ENCODE data around the gene HID1. TPM values are rescaled to one million over a fixed set of nuclear protein-coding genes. Genes with fewer than 3 reads are reported as not detected.
A peak's percentile ranks its signal among the peaks of the same experiment; 100 is the strongest.

Gene HID1
- total RNA-seq, 1 experiment from 2014 or later, result 2.1 TPM

DNA sequence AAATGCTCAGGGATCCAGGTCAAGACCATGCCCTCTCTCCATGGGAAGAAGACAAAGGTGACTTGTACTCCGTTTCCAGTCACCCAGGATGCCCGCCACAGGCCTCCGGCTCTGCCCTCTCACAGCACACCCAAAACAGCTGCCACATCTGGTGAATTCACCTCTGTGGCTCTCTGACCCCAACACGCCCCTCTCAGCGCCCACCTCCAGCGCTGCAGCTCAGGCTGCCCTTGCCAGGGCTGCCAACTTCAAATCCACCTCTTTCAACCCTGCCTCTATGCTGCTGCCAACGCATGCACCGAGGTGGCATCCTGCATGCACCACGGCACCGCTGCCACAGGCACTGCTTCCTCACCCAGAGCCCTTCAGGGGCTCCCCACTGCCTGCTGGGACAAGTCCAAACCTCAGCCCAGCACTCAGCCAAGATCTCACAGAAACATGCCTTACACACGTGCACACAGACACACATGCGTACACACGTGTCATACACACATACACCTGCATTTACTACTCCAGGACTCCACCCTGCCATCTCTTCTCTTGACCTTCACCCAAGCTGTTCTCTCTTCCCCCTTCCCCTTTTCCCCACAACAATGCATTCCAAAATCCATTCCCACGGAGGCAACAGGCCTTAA is 7.5 kb downstream of the HID1 start:
- no peaks in the 10 kb centered on the region for H3K36me3 ChIP-seq (replicated peaks; ENCODE audit: control insufficient read depth, insufficient read depth, low read length)
- H3K4me3 ChIP-seq (ENCODE audit: insufficient read depth, low read depth, low read length), result no peak overlapping the region
- DNase-seq, result peak; percentile 33
- H3K27me3 ChIP-seq (ENCODE audit: control insufficient read depth, insufficient read depth, low read length), result peaks cover 5% of the 10 kb centered on the region

DNA sequence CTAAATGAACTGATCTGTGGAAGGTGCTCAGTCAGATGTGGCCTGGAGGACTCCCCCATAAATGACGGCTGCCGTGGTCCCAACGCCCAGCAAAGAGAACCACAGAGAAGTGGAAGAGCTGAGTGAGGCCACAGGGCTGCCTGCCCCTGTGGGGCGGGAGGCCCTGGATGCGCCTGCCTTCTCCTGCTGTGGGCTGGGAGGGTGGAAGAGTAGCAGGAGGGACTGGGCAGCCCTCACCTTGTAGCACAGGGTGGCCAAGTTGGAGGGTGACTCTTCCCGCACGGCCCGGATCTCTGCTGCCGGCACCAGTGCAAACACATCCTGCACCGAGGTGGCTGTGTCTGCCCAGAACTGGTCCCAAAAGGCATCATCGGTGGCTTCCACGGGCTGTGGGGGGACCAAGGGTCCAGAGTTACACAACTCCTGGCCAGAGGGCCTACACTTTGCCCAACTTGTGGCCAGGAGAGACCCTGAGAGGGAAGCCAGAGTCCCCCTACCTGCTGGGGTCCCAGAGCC is 8.3 kb downstream of the HID1 start:
- no peak overlapping the region for H3K4me3 ChIP-seq (ENCODE audit: insufficient read depth, low read depth, low read length)
- H3K27me3 ChIP-seq (ENCODE audit: control insufficient read depth, insufficient read depth, low read length), result peaks cover 10% of the 10 kb centered on the region
- DNase-seq, result no peak
- H3K36me3 ChIP-seq (replicated peaks; ENCODE audit: control insufficient read depth, insufficient read depth, low read length), result no peaks in the 10 kb centered on the region

DNA sequence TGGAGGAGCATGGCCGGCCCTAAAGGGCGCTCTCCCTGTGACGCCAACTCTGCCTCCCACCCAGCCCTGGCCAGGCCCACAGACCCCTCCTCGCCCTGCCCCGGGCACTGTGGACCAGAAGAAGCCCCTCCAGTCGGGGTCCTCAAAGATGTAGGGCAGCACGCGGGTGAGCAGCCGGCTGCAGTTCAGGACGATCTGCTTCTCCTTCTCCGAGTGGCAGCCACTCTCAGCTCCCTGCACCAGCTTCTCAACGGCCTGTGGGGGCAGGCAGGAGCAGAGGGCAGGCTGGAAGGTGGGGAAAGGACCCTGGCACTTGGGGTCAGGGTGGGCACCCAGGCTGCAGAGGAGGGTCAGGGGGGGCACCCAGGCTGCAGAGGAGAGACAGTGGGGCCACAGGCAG is 8.9 kb downstream of the HID1 start:
- H3K4me3 ChIP-seq (ENCODE audit: insufficient read depth, low read depth, low read length), result no peak overlapping the region
- peaks cover 12% of the 10 kb centered on the region for H3K27me3 ChIP-seq (ENCODE audit: control insufficient read depth, insufficient read depth, low read length)
- peak; percentile 81 for DNase-seq
- no peaks in the 10 kb centered on the region for H3K36me3 ChIP-seq (replicated peaks; ENCODE audit: control insufficient read depth, insufficient read depth, low read length)

DNA sequence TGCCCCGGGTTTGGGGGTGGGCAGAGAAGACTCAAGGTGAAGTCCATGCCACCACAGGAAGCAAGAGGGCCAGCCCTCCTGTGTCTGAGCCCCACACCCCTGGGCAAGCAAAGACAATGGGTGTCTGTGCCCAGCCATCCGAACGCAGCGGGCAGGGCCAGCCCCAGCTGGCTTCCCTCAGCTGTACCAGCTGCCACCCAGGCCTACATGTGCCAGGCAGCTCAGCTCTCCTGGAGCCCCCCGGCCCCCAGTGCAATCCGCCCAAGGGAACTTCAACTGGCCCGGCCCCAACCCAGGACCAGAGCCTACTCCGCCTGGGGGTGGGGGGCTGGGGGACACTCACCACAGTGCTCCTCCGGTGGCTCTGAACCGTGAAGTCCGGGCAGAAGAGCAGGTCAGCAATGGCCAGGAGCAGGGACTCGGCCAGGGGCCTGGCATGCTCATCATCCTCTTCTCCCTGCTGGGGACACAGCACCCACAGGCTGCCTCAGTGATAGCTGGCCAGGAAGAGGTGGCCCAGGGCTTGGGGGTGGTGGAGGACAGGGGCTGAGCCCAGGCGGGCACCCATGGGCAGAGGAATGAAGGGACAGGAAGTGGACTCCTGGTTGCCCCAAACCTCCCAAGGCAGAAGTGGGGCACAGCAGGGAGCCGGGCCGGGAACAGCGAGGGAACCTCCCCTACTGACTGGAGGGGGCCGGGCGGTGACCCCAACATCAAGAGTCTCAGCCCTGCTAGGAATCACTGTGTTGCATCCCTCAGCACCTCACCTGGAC is 9.8 kb downstream of the HID1 start:
- Histone ChIP-seq H3K4me3 (ENCODE audit: insufficient read depth, low read depth, low read length) (no peak overlapping the region), H3K36me3 (replicated peaks; ENCODE audit: control insufficient read depth, insufficient read depth, low read length) (no peaks in the 10 kb centered on the region), H3K27me3 (ENCODE audit: control insufficient read depth, insufficient read depth, low read length) (peaks cover 15% of the 10 kb centered on the region)
- no peak for DNase-seq

DNA sequence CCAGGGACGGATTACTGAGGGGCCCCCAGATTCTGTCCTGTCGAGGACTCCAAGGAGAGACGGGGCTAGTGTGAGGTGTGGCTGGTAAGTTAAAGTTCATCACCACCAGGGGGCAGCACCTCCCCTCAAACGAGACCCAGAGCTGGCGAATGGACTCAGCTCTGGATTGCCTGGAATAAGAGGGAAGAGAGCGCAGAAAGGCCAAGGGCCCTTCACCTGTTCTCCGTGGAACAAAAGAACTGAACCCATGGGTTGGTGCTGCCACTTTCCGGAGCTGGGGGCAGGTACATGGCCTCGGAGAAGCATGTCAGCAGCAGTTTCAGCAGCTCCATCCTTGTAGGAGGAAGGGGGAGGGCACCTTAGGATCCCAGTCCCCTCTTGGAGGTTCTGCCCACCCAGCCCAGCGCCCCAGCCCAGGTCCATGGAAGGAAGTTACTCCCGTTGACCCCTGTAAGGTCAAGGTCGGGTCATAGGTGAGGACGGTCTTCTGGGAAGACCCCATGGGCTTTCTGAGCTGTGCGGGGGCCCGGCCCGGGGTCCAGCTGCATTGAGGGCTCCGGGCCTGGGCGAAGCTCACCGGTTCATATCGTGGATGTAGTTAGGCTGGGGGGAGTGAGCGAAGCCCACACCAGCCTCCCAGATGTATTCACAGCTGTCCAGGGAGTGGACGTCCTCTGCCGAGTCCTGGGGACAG is 10.8 kb downstream of the HID1 start:
- no peaks in the 10 kb centered on the region for H3K36me3 ChIP-seq (replicated peaks; ENCODE audit: control insufficient read depth, insufficient read depth, low read length)
- H3K4me3 ChIP-seq (ENCODE audit: insufficient read depth, low read depth, low read length), result no peak overlapping the region
- H3K27me3 ChIP-seq (ENCODE audit: control insufficient read depth, insufficient read depth, low read length), result peaks cover 15% of the 10 kb centered on the region
- DNase-seq, result peak; percentile 95

DNA sequence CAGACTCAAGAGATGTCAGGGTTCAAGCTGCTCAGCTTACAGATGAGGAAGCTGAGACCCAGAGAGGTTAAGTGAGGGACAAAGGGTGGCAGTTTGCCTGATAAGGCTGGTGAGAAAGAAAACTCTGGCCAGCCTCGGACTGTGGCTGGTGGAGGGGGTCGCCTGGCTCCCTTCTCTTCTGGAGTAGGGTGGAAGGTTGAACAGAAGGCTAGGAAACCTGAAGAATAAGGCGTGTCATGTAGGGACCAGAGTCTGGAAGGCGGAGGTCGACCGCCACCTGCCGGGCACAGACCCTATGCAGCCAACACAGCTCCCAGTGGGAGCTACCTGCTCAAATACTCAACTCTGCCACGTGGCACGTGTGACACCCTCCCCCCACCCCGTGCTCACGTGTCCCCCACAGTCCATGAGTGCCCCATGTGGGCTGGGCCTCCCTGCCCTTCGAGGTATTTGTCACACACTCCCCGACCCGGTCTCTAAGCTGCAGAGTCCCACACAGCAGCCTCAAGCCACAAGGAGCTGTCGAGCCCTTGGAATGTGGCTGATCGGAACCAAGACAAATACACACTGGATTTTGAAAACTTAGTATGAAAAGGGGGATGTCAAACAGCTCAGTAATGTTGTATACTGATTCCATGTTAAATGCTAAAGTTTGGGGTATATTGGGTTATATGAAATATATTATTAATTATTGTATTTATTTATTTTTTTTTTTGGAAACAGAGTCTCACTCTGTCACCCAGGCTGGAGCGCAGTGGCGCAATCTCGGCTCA is 11.8 kb downstream of the HID1 start:
- DNase-seq, result peak; percentile 92
- peaks cover 18% of the 10 kb centered on the region for H3K27me3 ChIP-seq (ENCODE audit: control insufficient read depth, insufficient read depth, low read length)
- H3K4me3 ChIP-seq (ENCODE audit: insufficient read depth, low read depth, low read length), result no peak overlapping the region
- H3K36me3 ChIP-seq (replicated peaks; ENCODE audit: control insufficient read depth, insufficient read depth, low read length), result no peaks in the 10 kb centered on the region

DNA sequence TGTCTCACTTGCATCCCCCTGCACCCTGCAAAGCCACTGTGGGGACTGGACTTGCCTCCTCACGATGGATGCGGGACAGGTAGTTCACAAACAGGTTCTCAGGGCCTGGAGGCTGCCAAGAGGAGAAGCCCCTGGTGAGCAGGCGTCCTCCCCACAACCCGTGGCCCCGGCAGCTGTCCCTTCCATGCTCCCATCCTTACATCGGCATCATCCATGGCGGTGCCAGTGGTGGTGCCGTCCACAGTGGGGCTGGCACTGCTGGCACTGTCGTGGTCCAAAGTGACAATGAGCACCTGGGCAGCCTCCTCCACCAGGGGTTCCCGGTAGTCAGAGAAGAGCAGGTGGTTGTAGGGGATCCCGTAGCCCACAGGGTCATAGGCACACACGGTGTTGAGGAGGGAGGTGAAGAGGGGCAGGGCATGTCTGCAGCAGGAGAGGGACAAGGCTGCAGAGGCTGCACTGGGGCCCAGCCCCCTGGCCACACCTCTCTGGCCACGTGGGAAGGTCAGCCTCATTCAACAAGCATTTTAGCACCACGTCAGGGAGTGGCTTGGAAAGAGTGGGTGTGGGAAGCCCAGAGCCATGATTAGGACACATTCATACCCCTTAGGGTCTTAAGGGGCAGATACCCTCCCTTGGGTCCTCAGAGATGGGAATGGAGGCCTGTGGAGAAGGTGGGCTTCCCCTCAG is 12.6 kb downstream of the HID1 start:
- DNase-seq, result peak; percentile 59
- H3K27me3 ChIP-seq (ENCODE audit: control insufficient read depth, insufficient read depth, low read length), result peaks cover 19% of the 10 kb centered on the region
- H3K36me3 ChIP-seq (replicated peaks; ENCODE audit: control insufficient read depth, insufficient read depth, low read length), result no peaks in the 10 kb centered on the region
- no peak overlapping the region for H3K4me3 ChIP-seq (ENCODE audit: insufficient read depth, low read depth, low read length)

DNA sequence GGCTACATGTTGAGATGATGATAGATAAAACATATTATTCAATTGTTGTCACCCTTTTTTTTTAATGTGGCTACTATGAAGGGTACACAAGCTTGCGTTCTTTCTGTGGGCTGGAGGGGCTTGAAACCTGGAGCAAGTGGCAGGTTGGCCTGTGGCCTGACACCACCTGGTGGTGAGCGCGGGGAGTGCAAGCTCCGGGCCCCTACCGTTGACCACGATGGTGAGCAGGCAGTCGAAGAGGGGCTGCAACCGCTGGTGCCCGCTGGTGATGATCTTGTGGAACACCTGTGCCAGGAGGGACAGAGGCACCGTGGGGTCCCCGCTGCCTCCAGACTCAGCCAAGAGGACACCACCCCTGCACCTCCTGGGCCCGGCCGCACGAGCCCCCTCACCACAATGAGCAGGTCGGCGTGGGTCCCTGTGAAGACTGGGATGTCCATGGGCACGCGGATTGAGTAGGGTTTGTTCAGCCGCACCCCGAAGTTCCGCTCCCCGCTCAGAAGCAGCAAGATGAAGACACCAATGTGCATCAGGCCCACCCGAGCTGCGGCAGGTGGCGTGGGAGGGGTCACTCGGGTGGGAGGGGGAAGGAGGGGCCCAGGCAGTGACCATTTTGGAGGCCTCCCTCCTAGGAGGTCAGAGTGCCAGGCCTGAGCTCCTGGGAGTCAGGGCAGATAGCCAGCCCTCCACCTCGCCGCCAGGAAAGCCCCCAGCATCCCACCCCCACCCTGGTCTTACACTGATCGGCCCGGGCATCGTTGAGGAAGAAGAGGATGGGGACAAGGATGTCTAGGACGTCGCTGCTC is 14.4 kb downstream of the HID1 start:
- peaks cover 19% of the 10 kb centered on the region for H3K27me3 ChIP-seq (ENCODE audit: control insufficient read depth, insufficient read depth, low read length)
- no peaks in the 10 kb centered on the region for H3K36me3 ChIP-seq (replicated peaks; ENCODE audit: control insufficient read depth, insufficient read depth, low read length)
- DNase-seq, result peak; percentile 96
- H3K4me3 ChIP-seq (ENCODE audit: insufficient read depth, low read depth, low read length), result no peak overlapping the region

DNA sequence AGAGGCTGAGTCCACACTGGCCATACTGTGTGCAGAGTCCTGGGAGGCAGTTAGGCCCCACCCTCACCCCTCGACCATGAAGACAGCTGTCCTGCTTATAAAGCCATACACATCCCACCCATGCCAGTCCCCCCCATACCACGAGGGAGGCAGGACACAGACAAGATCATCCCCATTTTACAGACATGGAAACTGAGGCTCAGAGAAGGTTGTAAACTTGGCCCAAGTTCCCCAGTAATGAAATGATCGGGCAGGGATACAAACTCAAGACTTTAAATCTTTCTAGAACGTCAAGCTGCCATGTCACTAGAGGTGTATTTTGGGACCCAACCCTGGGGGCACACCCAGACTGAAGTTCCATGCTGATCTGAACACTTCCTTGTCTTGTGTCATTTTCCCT is 16.5 kb downstream of the HID1 start:
- no peak for DNase-seq
- H3K36me3 ChIP-seq (replicated peaks; ENCODE audit: control insufficient read depth, insufficient read depth, low read length), result no peaks in the 10 kb centered on the region
- H3K27me3 ChIP-seq (ENCODE audit: control insufficient read depth, insufficient read depth, low read length), result peaks cover 17% of the 10 kb centered on the region
- no peak overlapping the region for H3K4me3 ChIP-seq (ENCODE audit: insufficient read depth, low read depth, low read length)

DNA sequence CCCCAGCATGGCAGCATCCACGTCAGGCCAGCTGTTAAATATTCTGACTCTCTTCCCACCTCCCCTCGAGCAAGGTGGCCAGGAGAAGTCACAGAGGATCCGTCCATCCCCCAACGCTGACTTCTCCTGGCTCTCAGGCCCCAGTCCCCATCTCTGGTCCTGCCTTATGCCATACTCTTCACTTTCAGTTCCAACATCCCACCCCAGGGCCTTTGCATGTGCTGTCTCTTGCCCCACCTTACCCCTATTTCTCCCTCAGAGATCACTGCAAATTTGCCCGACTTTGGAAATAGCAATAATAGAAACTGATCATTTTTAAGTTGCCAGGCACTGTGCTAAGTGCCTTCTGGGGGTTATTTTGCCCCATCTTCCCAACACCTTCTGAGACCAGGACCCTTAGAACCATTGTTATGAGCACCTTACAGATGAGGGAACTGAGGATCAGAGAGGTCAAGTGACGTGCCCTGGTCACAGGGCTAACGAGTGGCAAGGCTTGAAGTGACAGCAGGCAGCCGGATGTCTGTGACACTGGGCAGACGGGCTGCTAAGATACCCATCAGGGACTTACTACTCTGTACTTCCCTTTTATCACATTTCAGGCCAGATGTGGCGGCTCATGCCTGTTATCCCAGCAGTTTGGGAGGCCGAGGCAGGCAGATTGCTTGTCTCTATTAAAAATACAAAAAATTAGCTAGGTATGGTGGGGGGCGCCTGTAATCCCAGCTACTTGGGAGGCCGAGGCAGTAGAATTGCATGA is 17.7 kb downstream of the HID1 start:
- no peak for DNase-seq
- Histone ChIP-seq H3K27me3 (ENCODE audit: control insufficient read depth, insufficient read depth, low read length) (peaks cover 13% of the 10 kb centered on the region; the same call in 1 of the 2 replicates), H3K36me3 (replicated peaks; ENCODE audit: control insufficient read depth, insufficient read depth, low read length) (no peaks in the 10 kb centered on the region), H3K4me3 (ENCODE audit: insufficient read depth, low read depth, low read length) (no peak overlapping the region)

DNA sequence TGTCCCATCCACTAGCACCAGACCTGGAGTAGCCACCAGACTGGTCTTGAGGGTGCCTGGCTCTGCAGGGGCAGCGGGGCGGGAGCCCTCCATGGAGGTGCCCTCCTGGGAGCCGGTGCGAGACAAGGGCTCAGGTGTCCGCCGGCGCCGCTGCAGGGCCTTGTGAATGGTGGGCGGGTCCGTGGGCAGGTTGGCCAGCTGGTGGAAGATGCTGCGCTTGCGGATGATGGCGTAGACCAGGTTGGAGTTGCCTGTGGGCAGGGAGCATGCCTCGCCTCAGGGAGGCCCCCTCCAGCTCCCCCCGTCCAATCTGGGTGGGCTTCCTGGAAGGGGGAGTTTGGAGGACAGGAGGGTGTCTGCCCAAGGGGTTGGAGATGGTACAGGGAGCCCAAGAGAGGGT is 18.4 kb downstream of the HID1 start:
- DNase-seq, result peak; percentile 48
- H3K36me3 ChIP-seq (replicated peaks; ENCODE audit: control insufficient read depth, insufficient read depth, low read length), result no peaks in the 10 kb centered on the region
- peaks cover 9% of the 10 kb centered on the region; the same call in 1 of the 2 replicates for H3K27me3 ChIP-seq (ENCODE audit: control insufficient read depth, insufficient read depth, low read length)
- H3K4me3 ChIP-seq (ENCODE audit: insufficient read depth, low read depth, low read length), result no peak overlapping the region

DNA sequence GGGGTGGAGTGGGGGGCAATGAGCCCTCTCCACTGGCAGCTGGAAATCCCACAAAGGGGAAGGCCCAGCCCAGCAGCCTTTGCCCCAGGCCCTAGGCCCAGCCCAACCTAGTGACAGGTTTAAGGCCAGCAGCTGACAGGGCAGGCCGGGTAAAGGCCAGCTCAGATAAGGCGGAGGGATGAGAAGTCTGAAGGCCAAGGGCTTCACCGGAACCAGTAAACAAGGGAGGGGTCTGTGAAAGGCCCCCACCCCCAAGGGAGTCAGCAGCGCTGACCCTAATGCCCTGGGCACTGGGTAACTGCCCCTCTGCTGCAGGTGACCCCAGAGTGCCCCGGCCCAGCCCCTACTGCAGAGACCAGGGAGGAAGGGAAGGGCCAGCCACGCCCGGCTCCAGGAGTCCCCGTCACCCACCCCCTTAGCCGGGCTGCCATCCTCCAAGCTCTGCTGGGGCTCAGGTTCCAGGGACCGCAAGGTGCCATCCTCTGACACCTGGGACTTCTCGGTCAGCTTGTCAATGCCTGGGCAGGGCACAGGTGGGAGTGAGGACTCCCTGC is 19.3 kb downstream of the HID1 start:
- H3K27me3 ChIP-seq (ENCODE audit: control insufficient read depth, insufficient read depth, low read length), result peaks cover 7% of the 10 kb centered on the region; the same call in 1 of the 2 replicates
- no peak overlapping the region for H3K4me3 ChIP-seq (ENCODE audit: insufficient read depth, low read depth, low read length)
- peak; percentile 55 for DNase-seq
- H3K36me3 ChIP-seq (replicated peaks; ENCODE audit: control insufficient read depth, insufficient read depth, low read length), result no peaks in the 10 kb centered on the region
